PC-9 (cell line): Measurements from ENCODE around the gene KCNA10. TPM values are rescaled to one million over a fixed set of nuclear protein-coding genes. Genes with fewer than 3 reads are reported as not detected.

Source experiments
- BruUV-seq: library from RNA; stranded (reverse); fragments of 400-500 nt; replicated peaks from 2 replicates; lab custom pipeline; 2021; lab: Mats Ljungman, UMichigan
- CTCF ChIA-PET: fragments of 300-600 bp; sonication (Branson Sonifier 250); formaldehyde crosslinking; loops from one replicate; lab custom pipeline; 2022; ENCODE audit warnings: antibody characterized with exemption; lab: Charles Lee
- POLR2A ChIA-PET: fragments of 300-600 bp; sonication (Branson Sonifier 250); formaldehyde crosslinking; loops from one replicate; lab custom pipeline; 2022; ENCODE audit warnings: antibody characterized with exemption; ENCODE audit not compliant: unreplicated experiment; lab: Charles Lee
- DNase-seq, 2 experiments: peaks; one replicate each; pipeline versions ENCODE4 v3.0.0 to v3.0.0-alpha.2; 2015 to 2022; ENCODE audit warnings: mixed read lengths in 1 of 2
- H2AFZ ChIP-seq: fragments of 200-600 bp; sonication (generic); 2 replicates; pipeline ENCODE4 v1.8.1; 2017; ENCODE audit warnings: antibody characterized with exemption
- H3F3A ChIP-seq: fragments of 200-600 bp; sonication (generic); 2 replicates; pipeline ENCODE4 v1.8.1; 2017; ENCODE audit warnings: antibody characterized with exemption, mild to moderate bottlenecking, low read depth; ENCODE audit not compliant: insufficient read depth
- H3K27ac ChIP-seq: fragments of 200-600 bp; sonication (generic); 2 replicates; pipeline ENCODE4 v1.6.1; 2016; ENCODE audit warnings: mixed run types
- H3K27me3 ChIP-seq: fragments of 200-600 bp; sonication (generic); 2 replicates; pipeline ENCODE4 v1.6.1; 2016; ENCODE audit warnings: low read depth, mixed run types; ENCODE audit not compliant: insufficient read depth
- H3K36me3 ChIP-seq: fragments of 200-600 bp; sonication (generic); 2 replicates; pipeline ENCODE4 v1.6.1; 2016; ENCODE audit warnings: low read depth, mixed run types
- H3K4me1 ChIP-seq: fragments of 200-600 bp; sonication (generic); replicated peaks from 2 replicates; pipeline ENCODE4 v1.6.1; 2016; ENCODE audit warnings: mixed run types; ENCODE audit not compliant: insufficient read depth
- H3K4me2 ChIP-seq: fragments of 200-600 bp; sonication (generic); 2 replicates; pipeline ENCODE4 v1.6.1; 2017; ENCODE audit warnings: mixed run types
- H3K4me3 ChIP-seq: fragments of 200-600 bp; sonication (generic); 2 replicates; pipeline ENCODE4 v1.6.1; 2016; ENCODE audit warnings: mixed run types
- H3K79me2 ChIP-seq: fragments of 200-600 bp; sonication (generic); 2 replicates; pipeline ENCODE4 v1.6.1; 2017; ENCODE audit warnings: low read depth, mixed run types
- H3K9me2 ChIP-seq: fragments of 200-600 bp; sonication (generic); 2 replicates; pipeline ENCODE4 v1.8.1; 2017; ENCODE audit warnings: mild to moderate bottlenecking; ENCODE audit not compliant: insufficient read depth
- H3K9me3 ChIP-seq: fragments of 200-600 bp; sonication (generic); 2 replicates; pipeline ENCODE4 v1.8.1; 2016; ENCODE audit warnings: low read depth; ENCODE audit not compliant: insufficient read depth
- H4K20me1 ChIP-seq: fragments of 200-600 bp; sonication (generic); 2 replicates; pipeline ENCODE4 v1.8.1; 2017; ENCODE audit not compliant: insufficient read depth
- EZH2 ChIP-seq: fragments of 200-600 bp; sonication (generic); IDR thresholded peaks from 2 replicates; pipeline ENCODE4 v1.8.0; 2017; ENCODE audit warnings: antibody characterized with exemption, low read depth
- intact Hi-C: fragments of 100-400 bp; cut with micrococcal nuclease; formaldehyde crosslinking; loops from one replicate; pipeline ENCODE4 v1.10.0; 2022; ENCODE audit not compliant: unreplicated experiment
- total RNA-seq: library from RNA; stranded (reverse); gene quantifications from 2 replicates; pipeline ENCODE4 v1.2.3, GENCODE V29; 2021
- TF ChIP-seq, protein P1 (sequence below): fragments of 200-600 bp; sonication (generic); conservative IDR thresholded peaks from 2 replicates; pipeline ENCODE4 v1.6.1; 2017; ENCODE audit warnings: mixed run types, antibody characterized with exemption, mild to moderate bottlenecking, moderate library complexity

Gene KCNA10
- total RNA-seq, 1 experiment from 2014 or later: not detected

- Histone ChIP-seq H3K4me3 (no peak overlapping the region), H2AFZ (no peak overlapping the region), H3K36me3 (no peaks in the 10 kb centered on the region), H3K4me2 (no peak overlapping the region), H3K9me2 (no peaks in the 10 kb centered on the region), H3K79me2 (no peaks in the 10 kb centered on the region), H4K20me1 (no peaks in the 10 kb centered on the region), H3K9me3 (no peaks in the 10 kb centered on the region), H3K27me3 (peaks cover 93% of the 10 kb centered on the region), H3K4me1 (no peaks in the 10 kb centered on the region), H3F3A (no peaks in the 10 kb centered on the region), H3K27ac (no peak overlapping the region)
- TF ChIP-seq, protein P1, sequence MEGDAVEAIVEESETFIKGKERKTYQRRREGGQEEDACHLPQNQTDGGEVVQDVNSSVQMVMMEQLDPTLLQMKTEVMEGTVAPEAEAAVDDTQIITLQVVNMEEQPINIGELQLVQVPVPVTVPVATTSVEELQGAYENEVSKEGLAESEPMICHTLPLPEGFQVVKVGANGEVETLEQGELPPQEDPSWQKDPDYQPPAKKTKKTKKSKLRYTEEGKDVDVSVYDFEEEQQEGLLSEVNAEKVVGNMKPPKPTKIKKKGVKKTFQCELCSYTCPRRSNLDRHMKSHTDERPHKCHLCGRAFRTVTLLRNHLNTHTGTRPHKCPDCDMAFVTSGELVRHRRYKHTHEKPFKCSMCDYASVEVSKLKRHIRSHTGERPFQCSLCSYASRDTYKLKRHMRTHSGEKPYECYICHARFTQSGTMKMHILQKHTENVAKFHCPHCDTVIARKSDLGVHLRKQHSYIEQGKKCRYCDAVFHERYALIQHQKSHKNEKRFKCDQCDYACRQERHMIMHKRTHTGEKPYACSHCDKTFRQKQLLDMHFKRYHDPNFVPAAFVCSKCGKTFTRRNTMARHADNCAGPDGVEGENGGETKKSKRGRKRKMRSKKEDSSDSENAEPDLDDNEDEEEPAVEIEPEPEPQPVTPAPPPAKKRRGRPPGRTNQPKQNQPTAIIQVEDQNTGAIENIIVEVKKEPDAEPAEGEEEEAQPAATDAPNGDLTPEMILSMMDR: no peak
- BruUV-seq: no TSS peak
- no peak for DNase-seq
- intact Hi-C loops: no loop called here
- ChIA-PET POLR2A (no interaction called here), CTCF (no interaction called here)
Observed at GRCh38 chr1:110535985-110536384, 17.0 kb upstream of the KCNA10 start.

- peaks cover 96% of the 10 kb centered on the region for H3K27me3 ChIP-seq
- no peak for DNase-seq
- no peaks in the 10 kb centered on the region for H3K79me2 ChIP-seq
- no peaks in the 10 kb centered on the region for H3K9me2 ChIP-seq
- no peaks in the 10 kb centered on the region for H3K9me3 ChIP-seq
- no peak overlapping the region for H3K4me2 ChIP-seq
- ChIA-PET POLR2A (no interaction called here), CTCF (interaction anchor here (1.0 kb wide), 1 partner anchor 81 kb away, joined by 3 read pairs; no protein-coding TSS in a partner anchor)
- no TSS peak for BruUV-seq
- no peaks in the 10 kb centered on the region for H4K20me1 ChIP-seq
- H2AFZ ChIP-seq: no peak overlapping the region
- TF ChIP-seq, protein P1: no peak
- no peak for TF ChIP-seq EZH2
- intact Hi-C loops: no loop called here
- no peaks in the 10 kb centered on the region for H3K4me1 ChIP-seq
- H3K4me3 ChIP-seq: no peak overlapping the region
- H3K27ac ChIP-seq: no peak overlapping the region
- no peaks in the 10 kb centered on the region for H3K36me3 ChIP-seq
- no peaks in the 10 kb centered on the region for H3F3A ChIP-seq
Observed at GRCh38 chr1:110533230-110533629, 14.3 kb upstream of the KCNA10 start.

DNA sequence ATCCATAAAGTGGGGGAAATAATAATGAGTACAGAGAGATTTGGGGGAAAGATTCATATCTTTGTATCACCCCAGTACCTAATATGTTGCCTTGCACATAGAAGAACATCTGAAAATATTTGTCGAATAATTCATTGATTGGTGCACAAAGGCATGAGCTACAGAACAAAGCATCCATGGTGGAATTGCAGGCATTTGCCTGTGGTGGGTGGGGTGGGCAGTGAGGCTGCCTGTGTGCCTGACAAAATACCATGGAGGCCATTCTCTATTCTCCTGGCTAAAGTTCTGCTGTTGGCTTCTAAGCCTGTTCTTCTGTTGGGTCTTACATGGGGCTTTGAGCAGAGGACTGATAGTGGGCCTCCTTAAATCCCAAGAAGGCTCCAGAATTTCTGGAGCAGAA lies 10.0 kb upstream of the KCNA10 start:
- CTCF ChIA-PET: no interaction called here

More for the DNA sequence above, 10.0 kb upstream of the KCNA10 start:
- intact Hi-C loops: no loop called here
- Histone ChIP-seq H3K9me3 (no peaks in the 10 kb centered on the region), H3K4me3 (no peak overlapping the region), H3K9me2 (no peaks in the 10 kb centered on the region), H4K20me1 (no peaks in the 10 kb centered on the region), H3K27ac (no peak overlapping the region), H3K79me2 (no peaks in the 10 kb centered on the region), H3K4me2 (no peak overlapping the region), H3F3A (no peaks in the 10 kb centered on the region), H3K4me1 (0 out of 2 replicates have a peak, but pooled peaks cover 8% of the 10 kb centered on the region), H3K36me3 (no peaks in the 10 kb centered on the region), H3K27me3 (peaks cover 97% of the 10 kb centered on the region), H2AFZ (no peak overlapping the region)
- DNase-seq: no peak
- TF ChIP-seq, protein P1: no peak
- TF ChIP-seq EZH2: no peak
- POLR2A ChIA-PET: no interaction called here
- no TSS peak for BruUV-seq
